HepG2 (cell line): ENCODE measurements around the gene TMEM151A. TPM values are rescaled to one million over a fixed set of nuclear protein-coding genes. Genes with fewer than 3 reads are reported as not detected.

Experiments used
- ATAC-seq: fragments of 200-7000 bp; cut with Tn5 transposase; 3 replicates; pipeline ENCODE4 v1.9.1; 2020; ENCODE audit warnings: mild to moderate bottlenecking, moderate library complexity
- BruUV-seq: library from RNA; stranded (reverse); fragments of 400-500 nt; replicated peaks from 2 replicates; lab custom pipeline; 2021; lab: Mats Ljungman, UMichigan
- CTCF ChIA-PET: fragments of 300-600 bp; formaldehyde crosslinking; extraction: SDS; loops from one replicate; lab custom pipeline; 2021; ENCODE audit warnings: low total read pairs, inconsistent platforms, low intra/inter-chr PET ratio; lab: Yijun Ruan, JAX
- POLR2A ChIA-PET: fragments of 350-600 bp; sonication (Branson Sonifier 250); formaldehyde crosslinking; loops from one replicate; lab custom pipeline; 2020; ENCODE audit warnings: antibody characterized with exemption, inconsistent platforms; lab: Yijun Ruan, JAX
- DNase-seq: peaks from one replicate; pipeline ENCODE4 v3.0.0-alpha.2; 2015; ENCODE audit warnings: low spot score
- FAIRE-seq: peaks from 3 replicates; lab custom pipeline; 2011; peaks lifted over from hg19 to GRCh38; lab: Jason Lieb, UNC
- H2AFZ ChIP-seq: one replicate; pipeline ENCODE4 v1.6.1; 2011; ENCODE audit warnings: low read length, inconsistent platforms
- H3K27ac ChIP-seq: fragments of 300-600 bp; 3 replicates; pipeline ENCODE4 v1.8.0; 2011; ENCODE audit warnings: mixed run types, mild to moderate bottlenecking, mixed read lengths, low read length, inconsistent platforms; ENCODE audit not compliant: insufficient read depth; ENCODE audit errors: extremely low read length
- H3K27me3 ChIP-seq, 2 experiments: fragments of 200-600 bp in 1 of 2; 2 replicates in 1 of 2; 3 replicates in 1 of 2; pipeline versions ENCODE4 v1.6.0 to v1.8.0; 2011; ENCODE audit warnings: low read length in 2 of 2, mild to moderate bottlenecking in 2 of 2, moderate library complexity in 2 of 2, inconsistent platforms in 1 of 2; ENCODE audit not compliant: insufficient read depth in 2 of 2, control insufficient read depth in 1 of 2
- H3K36me3 ChIP-seq, 2 experiments: fragments of 200-600 bp in 1 of 2; replicated peaks in 1 of 2; 2 replicates in 1 of 2; 3 replicates in 1 of 2; pipeline versions ENCODE4 v1.5.1 to v1.8.0; 2011; ENCODE audit warnings: low read length in 2 of 2, inconsistent platforms in 1 of 2; ENCODE audit not compliant: insufficient read depth in 2 of 2, control insufficient read depth in 1 of 2
- H3K4me1 ChIP-seq: 2 replicates; pipeline ENCODE4 v1.5.1; 2012; ENCODE audit warnings: low read length, inconsistent platforms; ENCODE audit not compliant: insufficient read depth
- H3K4me2 ChIP-seq: 2 replicates; pipeline ENCODE4 v1.6.0; 2011; ENCODE audit warnings: low read depth, low read length, inconsistent platforms
- H3K4me3 ChIP-seq, 3 experiments: fragments of 200-600 bp in 1 of 3; sonication (generic), shearing (Covaris generic) in 1 of 3; replicated peaks in 1 of 3; 2 replicates each; pipeline ENCODE4 v1.5.1; 2011 to 2016; ENCODE audit warnings: low read length in 3 of 3, inconsistent platforms in 2 of 3, low read depth in 2 of 3, mild to moderate bottlenecking in 2 of 3, control low read depth in 1 of 3, mixed read lengths in 1 of 3; ENCODE audit not compliant: insufficient read depth in 1 of 3
- H3K79me2 ChIP-seq: one replicate; pipeline ENCODE4 v1.6.1; 2011; ENCODE audit warnings: low read length, inconsistent platforms; ENCODE audit not compliant: insufficient read depth
- H3K9ac ChIP-seq: 2 replicates; pipeline ENCODE4 v1.6.0; 2011; ENCODE audit warnings: mild to moderate bottlenecking, low read depth, low read length, inconsistent platforms; ENCODE audit not compliant: insufficient read depth
- H3K9me3 ChIP-seq: 2 replicates; pipeline ENCODE4 v1.5.1; 2012; ENCODE audit warnings: mild to moderate bottlenecking, low read length
- H4K20me1 ChIP-seq: 2 replicates; pipeline ENCODE4 v1.6.0; 2011; ENCODE audit warnings: inconsistent platforms, mild to moderate bottlenecking, low read length, moderate library complexity; ENCODE audit not compliant: insufficient read depth
- FOXK2 ChIP-seq: fragments of 450-650 bp; IDR thresholded peaks from 2 replicates; pipeline ENCODE4 v1.6.1; 2016
- RFX3 ChIP-seq: IDR thresholded peaks from 2 replicates; pipeline ENCODE4 v1.6.1; 2016; ENCODE audit warnings: missing biosample characterization, missing genetic modification reagents
- ZBTB4 ChIP-seq: sonication (generic); formaldehyde crosslinking; IDR thresholded peaks from 2 replicates; pipeline ENCODE4 v1.4.0; 2020; ENCODE audit warnings: missing genetic modification reagents, mild to moderate bottlenecking, borderline replicate concordance
- ZNF317 ChIP-seq: sonication (generic); formaldehyde crosslinking; IDR thresholded peaks from 2 replicates; pipeline ENCODE4 v1.5.0; 2020; ENCODE audit warnings: mild to moderate bottlenecking, missing genetic modification reagents
- ZNF552 ChIP-seq: sonication (generic); formaldehyde crosslinking; IDR thresholded peaks from 2 replicates; pipeline ENCODE4 v1.9.0; 2022; ENCODE audit warnings: missing genetic modification reagents, mild to moderate bottlenecking, borderline replicate concordance
- WGBS: methylation state at CpG from one replicate; pipeline ENCODE4 v1.1.6; 2017; ENCODE audit warnings: low lambda C conversion rate; 5-methylcytosine and 5-hydroxymethylcytosine counted together
- in situ Hi-C: cut with HindIII; loops from 2 replicates; pipeline ENCODE4 v1.10.0; 2017; ENCODE audit warnings: low pct_unique_long_range_greater_than_20kb; ENCODE audit not compliant: extremely low pct_ligation_motif_present
- intact Hi-C: fragments of 100-400 bp; cut with micrococcal nuclease; formaldehyde crosslinking; loops from one replicate; pipeline ENCODE4 v1.10.0; 2022; ENCODE audit not compliant: unreplicated experiment
- polyA plus RNA-seq, 8 experiments: library from polyadenylated mRNA; depleted of rRNA in 3 of 8; stranded (reverse) in 7 of 8; unstranded in 1 of 8; fragments of >200 nt; fragmentation: Illumina TruSeq in 4 of 8; extraction: Trizol in 4 of 8; gene quantifications; 2 replicates each; pipeline versions ENCODE4 v1.2.1 to v1.2.3, GENCODE V29; 2011 to 2016; ENCODE audit warnings: low read depth in 4 of 8, missing spikeins in 1 of 8, mixed read lengths in 1 of 8; ENCODE audit not compliant: insufficient read depth in 1 of 8
- total RNA-seq, 5 experiments: library from RNA; depleted of rRNA; stranded (reverse); fragments of >200 nt; fragmentation: Illumina TruSeq; extraction: Trizol; gene quantifications; 2 replicates each; pipeline ENCODE4 v1.2.3, GENCODE V29; 2016; ENCODE audit warnings: low read depth in 1 of 5
- TF ChIP-seq, protein P1 (sequence below): IDR thresholded peaks from 2 replicates; pipeline ENCODE4 v1.6.1; 2016

TMEM151A gene
- total and polyA plus RNA-seq, 2 of the 13 experiments (the other 11 are each of a cell fraction or from before 2014, with no cell fraction given), result 0.18 to 0.33 TPM

DNA sequence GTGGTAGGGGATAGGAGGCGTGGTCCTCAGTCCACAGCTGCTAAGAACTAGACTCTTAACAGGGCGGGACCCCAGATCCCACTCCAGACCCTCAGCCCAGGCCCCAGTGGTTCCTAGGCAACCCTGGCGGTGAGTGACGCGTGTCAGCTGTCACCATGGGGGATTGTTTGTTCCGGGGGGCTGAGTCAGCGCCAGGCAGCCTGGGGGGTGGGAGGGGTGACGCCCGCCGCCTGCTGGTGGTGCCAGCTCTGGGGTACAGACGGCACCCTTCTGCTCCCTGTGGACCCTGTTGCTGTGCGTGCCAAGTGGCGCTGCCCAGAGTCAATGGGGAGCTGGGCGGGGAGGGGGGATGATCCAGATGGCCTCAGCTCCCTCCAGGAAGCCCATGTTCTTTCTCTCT is 11.3 kb upstream of the TMEM151A start (continued):
- 0 out of 2 replicates have a peak, but pooled peaks have one; percentile 30 for TF ChIP-seq RFX3

GRCh38 chr11:66281001-66281400 is 10.7 kb upstream of the TMEM151A start:
- Histone ChIP-seq H3K79me2 (peaks cover 6% of the 10 kb centered on the region), H3K36me3 (peaks cover 5 to 13% of the 10 kb centered on the region in 2 experiments; a peak in 4 of 5 replicates), H3K4me1 (peaks cover 49% of the 10 kb centered on the region), H3K9me3 (no peaks in the 10 kb centered on the region), H3K4me2 (no peak overlapping the region), H2AFZ (no peak overlapping the region)
- in situ Hi-C loops (no loop called here), intact Hi-C loops (no loop called here)
- WGBS, result 39% methylated on average over 6 of the region's 6 CpGs
- BruUV-seq, result no TSS peak
- TF ChIP-seq ZBTB4 (CRISPR knock-in tag) (no peak), FOXK2 (no peak), ZNF552 (CRISPR knock-in tag) (no peak), ZNF317 (no peak)
- TF ChIP-seq, protein P1, sequence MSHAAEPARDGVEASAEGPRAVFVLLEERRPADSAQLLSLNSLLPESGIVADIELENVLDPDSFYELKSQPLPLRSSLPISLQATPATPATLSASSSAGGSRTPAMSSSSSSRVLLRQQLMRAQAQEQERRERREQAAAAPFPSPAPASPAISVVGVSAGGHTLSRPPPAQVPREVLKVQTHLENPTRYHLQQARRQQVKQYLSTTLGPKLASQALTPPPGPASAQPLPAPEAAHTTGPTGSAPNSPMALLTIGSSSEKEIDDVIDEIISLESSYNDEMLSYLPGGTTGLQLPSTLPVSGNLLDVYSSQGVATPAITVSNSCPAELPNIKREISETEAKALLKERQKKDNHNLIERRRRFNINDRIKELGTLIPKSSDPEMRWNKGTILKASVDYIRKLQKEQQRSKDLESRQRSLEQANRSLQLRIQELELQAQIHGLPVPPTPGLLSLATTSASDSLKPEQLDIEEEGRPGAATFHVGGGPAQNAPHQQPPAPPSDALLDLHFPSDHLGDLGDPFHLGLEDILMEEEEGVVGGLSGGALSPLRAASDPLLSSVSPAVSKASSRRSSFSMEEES (CRISPR knock-in tag), result no peak
- TF ChIP-seq, all 625 proteins: peak for 0
- H4K20me1 ChIP-seq, result peaks cover 6% of the 10 kb centered on the region
- H3K4me3 ChIP-seq, result no peak overlapping the region
- H3K9ac ChIP-seq, result no peak overlapping the region
- DNase-seq (no peak), FAIRE-seq (no peak), ATAC-seq (no peak)
- ChIA-PET POLR2A (interaction anchor here (1.1 to 2.4 kb wide), 4 partner anchors 7 to 33 kb away, joined by 3 to 15 read pairs (median 6); partner anchors contain the start of genes RAB1B and YIF1A), CTCF (no interaction called here)
- H3K27me3 ChIP-seq, result peaks cover 3 to 9% of the 10 kb centered on the region in 2 experiments; a peak in 3 of 5 replicates
- H3K27ac ChIP-seq, result no peak overlapping the region
